H9 (cell line): ENCODE measurements around the gene BEST2. TPM values are rescaled to one million over a fixed set of nuclear protein-coding genes. Genes with fewer than 3 reads are reported as not detected.

Experiments
- DNase-seq: peaks from one replicate; pipeline ENCODE4 v3.0.0-alpha.2; 2017
- H2AFZ ChIP-seq: one replicate; pipeline ENCODE4 v1.6.1; 2013; ENCODE audit warnings: mild to moderate bottlenecking, low read length, control low read depth, moderate library complexity
- H2AK5ac ChIP-seq: 2 replicates; pipeline ENCODE4 v1.6.1; 2013; ENCODE audit warnings: low read length, control low read depth, mixed read lengths; ENCODE audit not compliant: insufficient read length
- H2BK120ac ChIP-seq: one replicate; pipeline ENCODE4 v1.6.1; 2013; ENCODE audit warnings: low read depth, mild to moderate bottlenecking, low read length, control low read depth, inconsistent platforms; ENCODE audit not compliant: poor library complexity, severe bottlenecking
- H2BK12ac ChIP-seq: 2 replicates; pipeline ENCODE4 v1.6.1; 2013; ENCODE audit warnings: low read length, control low read depth, mixed read lengths, low read depth; ENCODE audit not compliant: insufficient read length
- H2BK15ac ChIP-seq: 2 replicates; pipeline ENCODE4 v1.6.1; 2013; ENCODE audit warnings: low read depth, low read length, control low read depth
- H2BK20ac ChIP-seq: one replicate; pipeline ENCODE4 v1.6.1; 2013; ENCODE audit warnings: low read depth, mild to moderate bottlenecking, low read length, control low read depth, inconsistent platforms; ENCODE audit not compliant: poor library complexity, severe bottlenecking
- H2BK5ac ChIP-seq: 2 replicates; pipeline ENCODE4 v1.6.1; 2013; ENCODE audit warnings: low read length, control low read depth, mixed read lengths; ENCODE audit not compliant: insufficient read length
- H3K14ac ChIP-seq: 2 replicates; pipeline ENCODE4 v1.6.1; 2013; ENCODE audit warnings: low read length, control low read depth; ENCODE audit not compliant: insufficient read depth
- H3K18ac ChIP-seq: 2 replicates; pipeline ENCODE4 v1.6.1; 2013; ENCODE audit warnings: low read depth, mild to moderate bottlenecking, mixed read lengths, low read length, control low read depth; ENCODE audit not compliant: insufficient read length
- H3K23ac ChIP-seq: 2 replicates; pipeline ENCODE4 v1.6.1; 2013; ENCODE audit warnings: low read length, control low read depth, mixed read lengths, low read depth; ENCODE audit not compliant: insufficient read length
- H3K23me2 ChIP-seq: 2 replicates; pipeline ENCODE4 v1.6.1; 2013; ENCODE audit warnings: low read depth, mild to moderate bottlenecking, mixed read lengths, low read length, control low read depth; ENCODE audit not compliant: insufficient read length, poor library complexity, severe bottlenecking
- H3K27ac ChIP-seq: 2 replicates; pipeline ENCODE4 v1.5.1; 2013; ENCODE audit warnings: low read length, control low read depth, mixed read lengths, low read depth; ENCODE audit not compliant: insufficient read length
- H3K27me3 ChIP-seq: 2 replicates; pipeline ENCODE4 v1.6.1; 2013; ENCODE audit warnings: low read length, control low read depth, inconsistent platforms; ENCODE audit not compliant: insufficient read depth
- H3K4ac ChIP-seq: 2 replicates; pipeline ENCODE4 v1.6.1; 2013; ENCODE audit warnings: low read depth, mild to moderate bottlenecking, control low read depth, inconsistent platforms, low read length, moderate library complexity
- H3K4me1 ChIP-seq: 2 replicates; pipeline ENCODE4 v1.6.1; 2013; ENCODE audit warnings: low read length, control low read depth, inconsistent platforms; ENCODE audit not compliant: insufficient read depth
- H3K4me2 ChIP-seq: 2 replicates; pipeline ENCODE4 v1.6.1; 2013; ENCODE audit warnings: low read length, control low read depth, mixed read lengths; ENCODE audit not compliant: insufficient read length, insufficient read depth
- H3K56ac ChIP-seq: 2 replicates; pipeline ENCODE4 v1.6.1; 2013; ENCODE audit warnings: low read depth, mild to moderate bottlenecking, mixed read lengths, low read length, control low read depth; ENCODE audit not compliant: insufficient read length
- H3K79me1 ChIP-seq: 2 replicates; pipeline ENCODE4 v1.6.1; 2013; ENCODE audit warnings: low read depth, mild to moderate bottlenecking, moderate library complexity, low read length, control low read depth, inconsistent platforms; ENCODE audit not compliant: insufficient read depth, poor library complexity, severe bottlenecking
- H3K79me2 ChIP-seq: 2 replicates; pipeline ENCODE4 v1.6.1; 2013; ENCODE audit warnings: low read length, control low read depth, inconsistent platforms; ENCODE audit not compliant: insufficient read depth
- H3K9ac ChIP-seq: 2 replicates; pipeline ENCODE4 v1.6.1; 2013; ENCODE audit warnings: low read length, control low read depth, mixed read lengths; ENCODE audit not compliant: insufficient read length; ENCODE audit errors: extremely low read depth
- H3K9me3 ChIP-seq: one replicate; pipeline ENCODE4 v1.6.1; 2013; ENCODE audit warnings: low read depth, low read length, inconsistent platforms; ENCODE audit not compliant: control insufficient read depth
- H3T11ph ChIP-seq: one replicate; pipeline ENCODE4 v1.6.1; 2013; ENCODE audit warnings: mild to moderate bottlenecking, low read length, control low read depth, inconsistent platforms
- H4K20me1 ChIP-seq: one replicate; pipeline ENCODE4 v1.6.1; 2013; ENCODE audit not compliant: control insufficient read depth, insufficient read length, insufficient read depth
- H4K5ac ChIP-seq: 2 replicates; pipeline ENCODE4 v1.6.1; 2013; ENCODE audit warnings: low read depth, mild to moderate bottlenecking, mixed read lengths, low read length, control low read depth; ENCODE audit not compliant: insufficient read length
- H4K8ac ChIP-seq: replicated peaks from 2 replicates; pipeline ENCODE4 v1.6.1; 2013; ENCODE audit warnings: low read length, control low read depth, mixed read lengths, low read depth; ENCODE audit not compliant: insufficient read length
- H4K91ac ChIP-seq: 2 replicates; pipeline ENCODE4 v1.6.1; 2013; ENCODE audit warnings: low read depth, mild to moderate bottlenecking, moderate library complexity, mixed read lengths, low read length, control low read depth; ENCODE audit not compliant: insufficient read length
- H3K27ac Mint-ChIP-seq, 3 experiments: 2 replicates in 2 of 3; 3 replicates in 1 of 3; pipeline ENCODE4 v1.8.0; 2020 to 2021; ENCODE audit warnings: mixed read lengths in 3 of 3, mild to moderate bottlenecking in 1 of 3, moderate library complexity in 1 of 3
- H3K27me3 Mint-ChIP-seq: 2 replicates; pipeline ENCODE4 v1.8.0; 2021; ENCODE audit warnings: low read depth, mild to moderate bottlenecking, moderate library complexity, mixed read lengths
- H3K36me3 Mint-ChIP-seq, 3 experiments: 2 replicates in 2 of 3; 3 replicates in 1 of 3; pipeline ENCODE4 v1.8.0; 2020 to 2021; ENCODE audit warnings: low read depth in 3 of 3, mixed read lengths in 3 of 3; ENCODE audit not compliant: insufficient read depth in 1 of 3
- H3K4me1 Mint-ChIP-seq, 2 experiments: 2 replicates each; pipeline ENCODE4 v1.8.0; 2020; ENCODE audit warnings: mixed read lengths in 2 of 2
- H3K4me3 Mint-ChIP-seq, 2 experiments: 2 replicates in 1 of 2; 3 replicates in 1 of 2; pipeline ENCODE4 v1.8.0; 2020 to 2021; ENCODE audit warnings: mild to moderate bottlenecking in 2 of 2, mixed read lengths in 2 of 2, moderate library complexity in 1 of 2
- H3K9me3 Mint-ChIP-seq, 2 experiments: 2 replicates in 1 of 2; 3 replicates in 1 of 2; pipeline ENCODE4 v1.8.0; 2020; ENCODE audit warnings: mild to moderate bottlenecking in 2 of 2, mixed read lengths in 2 of 2, moderate library complexity in 1 of 2
- WGBS: extraction: QIAGEN DNeasy Blood & Tissue Kit; methylation state at CpG from one replicate; pipeline ENCODE4 v1.1.7; 2013; ENCODE audit warnings: missing lambda C conversion rate, low lambda C conversion rate, mixed read lengths; ENCODE audit not compliant: insufficient read length; ENCODE audit errors: extremely low coverage; 5-methylcytosine and 5-hydroxymethylcytosine counted together
- total RNA-seq: library from RNA; stranded (reverse); gene quantifications from 2 replicates; pipeline ENCODE4 v1.2.1, GENCODE V29; 2021
- TF ChIP-seq, protein P1 (sequence below): fragments of 200-600 bp; sonication (generic); conservative IDR thresholded peaks from 3 replicates; pipeline ENCODE4 v1.8.0; 2021; ENCODE audit warnings: antibody characterized with exemption, mild to moderate bottlenecking

BEST2 gene
- total RNA-seq, 1 experiment from 2014 or later, result 1.6 TPM

- Histone ChIP-seq H3K14ac (no peak overlapping the region), H4K8ac (no peak overlapping the region), H3K79me1 (no peaks in the 10 kb centered on the region), H2AFZ (no peak overlapping the region), H2AK5ac (no peak overlapping the region), H2BK5ac (no peak overlapping the region), H3K27ac (no peak overlapping the region), H4K5ac (no peak overlapping the region), H4K20me1 (no peaks in the 10 kb centered on the region), H3K56ac (no peak overlapping the region), H4K91ac (no peak overlapping the region), H3K4me1 (no peaks in the 10 kb centered on the region; the same call in 1 of the 2 replicates), H3K4ac (no peak overlapping the region), H3K23ac (no peak overlapping the region), H3K79me2 (no peaks in the 10 kb centered on the region), H3K9me3 (no peaks in the 10 kb centered on the region), H3K27me3 (no peaks in the 10 kb centered on the region), H3K4me2 (no peak overlapping the region), H2BK12ac (no peak overlapping the region), H2BK15ac (no peak overlapping the region), H3K23me2 (peaks cover 12% of the 10 kb centered on the region), H2BK120ac (no peak overlapping the region), H3T11ph (no peak overlapping the region), H3K18ac (no peak overlapping the region), H2BK20ac (no peak overlapping the region), H3K9ac (no peak overlapping the region)
- H3K27me3 Mint-ChIP-seq, result no peaks in the 10 kb centered on the region
- H3K9me3 Mint-ChIP-seq, result no peaks in the 10 kb centered on the region
- H3K4me3 Mint-ChIP-seq, result peak overlapping the region; percentile 7 to 39; a peak in 4 of 5 replicates
- H3K4me1 Mint-ChIP-seq, result peaks cover 24 to 26% of the 10 kb centered on the region in 2 experiments
- H3K27ac Mint-ChIP-seq, result peak overlapping the region in 1 of 3 experiments; percentile 42; a peak in 1 of 7 replicates
- WGBS, result no CpG with 5 or more reads among the region's 2 CpGs
- TF ChIP-seq, protein P1, sequence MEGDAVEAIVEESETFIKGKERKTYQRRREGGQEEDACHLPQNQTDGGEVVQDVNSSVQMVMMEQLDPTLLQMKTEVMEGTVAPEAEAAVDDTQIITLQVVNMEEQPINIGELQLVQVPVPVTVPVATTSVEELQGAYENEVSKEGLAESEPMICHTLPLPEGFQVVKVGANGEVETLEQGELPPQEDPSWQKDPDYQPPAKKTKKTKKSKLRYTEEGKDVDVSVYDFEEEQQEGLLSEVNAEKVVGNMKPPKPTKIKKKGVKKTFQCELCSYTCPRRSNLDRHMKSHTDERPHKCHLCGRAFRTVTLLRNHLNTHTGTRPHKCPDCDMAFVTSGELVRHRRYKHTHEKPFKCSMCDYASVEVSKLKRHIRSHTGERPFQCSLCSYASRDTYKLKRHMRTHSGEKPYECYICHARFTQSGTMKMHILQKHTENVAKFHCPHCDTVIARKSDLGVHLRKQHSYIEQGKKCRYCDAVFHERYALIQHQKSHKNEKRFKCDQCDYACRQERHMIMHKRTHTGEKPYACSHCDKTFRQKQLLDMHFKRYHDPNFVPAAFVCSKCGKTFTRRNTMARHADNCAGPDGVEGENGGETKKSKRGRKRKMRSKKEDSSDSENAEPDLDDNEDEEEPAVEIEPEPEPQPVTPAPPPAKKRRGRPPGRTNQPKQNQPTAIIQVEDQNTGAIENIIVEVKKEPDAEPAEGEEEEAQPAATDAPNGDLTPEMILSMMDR, result peak; percentile 34; the same call in 2 of the 3 replicates
- no peak for DNase-seq
- H3K36me3 Mint-ChIP-seq, result peaks cover 16 to 25% (median 23%) of the 10 kb centered on the region in 3 experiments
Measured at GRCh38 chr19:12773571-12773970, 22.0 kb downstream of the BEST2 start.
